Calu3 (cell line): ENCODE measurements around the gene ERVFRD-1. TPM values are rescaled to one million over a fixed set of nuclear protein-coding genes. Genes with fewer than 3 reads are reported as not detected.

Experiments
- BruUV-seq: library from RNA; stranded (reverse); fragments of 400-500 nt; replicated peaks from 2 replicates; lab custom pipeline; 2021; lab: Mats Ljungman, UMichigan
- CTCF ChIA-PET: fragments of 300-600 bp; sonication (Branson Sonifier 250); formaldehyde crosslinking; loops from one replicate; lab custom pipeline; 2022; ENCODE audit warnings: antibody characterized with exemption; lab: Charles Lee
- DNase-seq: peaks from one replicate; pipeline ENCODE4 v3.0.0; 2022
- H3K27ac Mint-ChIP-seq: one replicate; pipeline ENCODE4 v1.8.0; 2022; ENCODE audit warnings: mixed read lengths; ENCODE audit not compliant: unreplicated experiment
- H3K27me3 Mint-ChIP-seq: one replicate; pipeline ENCODE4 v1.8.0; 2022; ENCODE audit warnings: mixed read lengths; ENCODE audit not compliant: unreplicated experiment
- H3K36me3 Mint-ChIP-seq: one replicate; pipeline ENCODE4 v1.8.0; 2022; ENCODE audit warnings: mild to moderate bottlenecking, moderate library complexity, mixed read lengths; ENCODE audit not compliant: insufficient read depth, unreplicated experiment
- H3K4me1 Mint-ChIP-seq: one replicate; pipeline ENCODE4 v1.8.0; 2022; ENCODE audit warnings: mild to moderate bottlenecking, low read depth, mixed read lengths; ENCODE audit not compliant: unreplicated experiment
- H3K4me3 Mint-ChIP-seq: one replicate; pipeline ENCODE4 v1.8.0; 2022; ENCODE audit warnings: mild to moderate bottlenecking, low read depth, moderate library complexity, mixed read lengths; ENCODE audit not compliant: unreplicated experiment
- H3K9me3 Mint-ChIP-seq: one replicate; pipeline ENCODE4 v1.8.0; 2022; ENCODE audit warnings: low read depth, mixed read lengths; ENCODE audit not compliant: unreplicated experiment
- intact Hi-C: fragments of 100-400 bp; cut with micrococcal nuclease; formaldehyde crosslinking; loops from one replicate; pipeline ENCODE4 v1.10.0; 2022; ENCODE audit not compliant: unreplicated experiment
- total RNA-seq: library from RNA; stranded (reverse); gene quantifications from 2 replicates; pipeline ENCODE4 v1.2.3, GENCODE V29; 2022
- TF ChIP-seq, protein P1 (sequence below): fragments of 200-600 bp; IDR thresholded peaks from one replicate; pipeline ENCODE4 v1.8.0; 2022; ENCODE audit warnings: antibody characterized with exemption; ENCODE audit not compliant: unreplicated experiment

The ERVFRD-1 gene
- total RNA-seq, 1 experiment from 2014 or later: not detected

DNA sequence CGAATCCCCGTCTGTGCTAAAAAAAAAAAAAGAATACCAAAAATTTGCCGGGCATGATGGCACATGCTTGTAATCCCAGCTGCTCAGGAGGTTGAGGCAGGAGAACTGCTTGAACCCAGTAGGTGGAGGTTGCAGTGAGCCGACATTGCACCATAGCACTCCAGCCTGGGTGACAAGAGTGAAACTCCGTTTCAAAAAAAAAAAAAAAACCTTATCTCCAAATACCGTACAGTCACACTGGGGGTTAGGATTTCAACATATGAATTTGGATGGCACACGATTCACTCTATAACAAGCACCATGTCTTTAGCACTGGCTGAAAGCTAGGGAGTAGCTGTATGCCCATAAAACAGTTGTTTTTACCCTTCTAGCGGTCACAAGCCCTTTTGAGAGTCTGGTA lies 14.0 kb downstream of the ERVFRD-1 start:
- DNase-seq: no peak
- no TSS peak for BruUV-seq
- CTCF ChIA-PET: interaction anchor here (0.7 kb wide), 1 partner anchor 202 kb away, joined by 3 read pairs; no protein-coding TSS in a partner anchor
- TF ChIP-seq, protein P1, sequence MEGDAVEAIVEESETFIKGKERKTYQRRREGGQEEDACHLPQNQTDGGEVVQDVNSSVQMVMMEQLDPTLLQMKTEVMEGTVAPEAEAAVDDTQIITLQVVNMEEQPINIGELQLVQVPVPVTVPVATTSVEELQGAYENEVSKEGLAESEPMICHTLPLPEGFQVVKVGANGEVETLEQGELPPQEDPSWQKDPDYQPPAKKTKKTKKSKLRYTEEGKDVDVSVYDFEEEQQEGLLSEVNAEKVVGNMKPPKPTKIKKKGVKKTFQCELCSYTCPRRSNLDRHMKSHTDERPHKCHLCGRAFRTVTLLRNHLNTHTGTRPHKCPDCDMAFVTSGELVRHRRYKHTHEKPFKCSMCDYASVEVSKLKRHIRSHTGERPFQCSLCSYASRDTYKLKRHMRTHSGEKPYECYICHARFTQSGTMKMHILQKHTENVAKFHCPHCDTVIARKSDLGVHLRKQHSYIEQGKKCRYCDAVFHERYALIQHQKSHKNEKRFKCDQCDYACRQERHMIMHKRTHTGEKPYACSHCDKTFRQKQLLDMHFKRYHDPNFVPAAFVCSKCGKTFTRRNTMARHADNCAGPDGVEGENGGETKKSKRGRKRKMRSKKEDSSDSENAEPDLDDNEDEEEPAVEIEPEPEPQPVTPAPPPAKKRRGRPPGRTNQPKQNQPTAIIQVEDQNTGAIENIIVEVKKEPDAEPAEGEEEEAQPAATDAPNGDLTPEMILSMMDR: no peak
- intact Hi-C loops: no loop called here
- Mint-ChIP-seq H3K4me1 (peaks cover 23% of the 10 kb centered on the region), H3K36me3 (peaks cover 30% of the 10 kb centered on the region), H3K27me3 (no peaks in the 10 kb centered on the region), H3K9me3 (peaks cover 2% of the 10 kb centered on the region), H3K4me3 (no peak overlapping the region), H3K27ac (no peak overlapping the region)

DNA sequence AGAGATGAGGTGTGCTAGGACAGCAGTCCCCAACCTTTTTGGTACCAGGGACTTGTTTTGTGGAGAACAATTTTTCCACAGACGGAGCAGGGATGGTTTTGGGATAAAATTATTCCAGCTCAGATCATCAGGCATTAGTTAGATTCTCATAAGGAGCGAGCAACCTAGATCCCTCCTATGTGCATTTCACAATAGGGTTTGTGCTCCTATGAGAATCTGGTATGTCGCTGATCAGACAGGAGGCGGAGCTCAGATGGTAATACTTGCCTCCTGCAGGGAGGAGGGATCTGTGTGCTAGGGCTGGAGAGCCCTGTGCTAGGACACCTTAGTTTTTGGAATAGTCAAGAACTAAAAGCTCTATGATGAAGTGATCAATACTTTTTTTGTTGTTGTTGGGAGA lies 15.4 kb downstream of the ERVFRD-1 start:
- H3K9me3 Mint-ChIP-seq: peaks cover 2% of the 10 kb centered on the region
- H3K27me3 Mint-ChIP-seq: no peaks in the 10 kb centered on the region
- no peak overlapping the region for H3K27ac Mint-ChIP-seq
- TF ChIP-seq, protein P1: no peak
- H3K36me3 Mint-ChIP-seq: peaks cover 26% of the 10 kb centered on the region
- DNase-seq: peak; percentile 27
- CTCF ChIA-PET: interaction anchor here (0.6 to 1.0 kb wide), 2 partner anchors 89 to 128 kb away, joined by 3 read pairs; no protein-coding TSS in a partner anchor
- H3K4me1 Mint-ChIP-seq: peaks cover 24% of the 10 kb centered on the region
- intact Hi-C loops: no loop called here
- BruUV-seq: no TSS peak
- H3K4me3 Mint-ChIP-seq: peak overlapping the region; percentile 88

- CTCF ChIA-PET: no interaction called here
- TF ChIP-seq, protein P1: no peak
- Mint-ChIP-seq H3K4me1 (peaks cover 24% of the 10 kb centered on the region), H3K27me3 (no peaks in the 10 kb centered on the region), H3K9me3 (no peaks in the 10 kb centered on the region), H3K27ac (peak overlapping the region; percentile 55), H3K36me3 (peaks cover 25% of the 10 kb centered on the region), H3K4me3 (peak overlapping the region; percentile 88)
- no TSS peak for BruUV-seq
- intact Hi-C loops: no loop called here
- no peak for DNase-seq
Observed at GRCh38 chr6:11094941-11095340, 16.6 kb downstream of the ERVFRD-1 start.

- CTCF ChIA-PET: no interaction called here
- peaks cover 25% of the 10 kb centered on the region for H3K36me3 Mint-ChIP-seq
- TF ChIP-seq, protein P1: no peak
- peak overlapping the region; percentile 88 for H3K4me3 Mint-ChIP-seq
- peaks cover 24% of the 10 kb centered on the region for H3K4me1 Mint-ChIP-seq
- intact Hi-C loops: no loop called here
- BruUV-seq: no TSS peak
- H3K27me3 Mint-ChIP-seq: no peaks in the 10 kb centered on the region
- no peaks in the 10 kb centered on the region for H3K9me3 Mint-ChIP-seq
- peak overlapping the region; percentile 55 for H3K27ac Mint-ChIP-seq
- DNase-seq: peak; percentile 25
Observed at GRCh38 chr6:11094411-11094851, 17.1 kb downstream of the ERVFRD-1 start.
